ENCODE data around the gene PTGER4.

Gene PTGER4

DNA sequence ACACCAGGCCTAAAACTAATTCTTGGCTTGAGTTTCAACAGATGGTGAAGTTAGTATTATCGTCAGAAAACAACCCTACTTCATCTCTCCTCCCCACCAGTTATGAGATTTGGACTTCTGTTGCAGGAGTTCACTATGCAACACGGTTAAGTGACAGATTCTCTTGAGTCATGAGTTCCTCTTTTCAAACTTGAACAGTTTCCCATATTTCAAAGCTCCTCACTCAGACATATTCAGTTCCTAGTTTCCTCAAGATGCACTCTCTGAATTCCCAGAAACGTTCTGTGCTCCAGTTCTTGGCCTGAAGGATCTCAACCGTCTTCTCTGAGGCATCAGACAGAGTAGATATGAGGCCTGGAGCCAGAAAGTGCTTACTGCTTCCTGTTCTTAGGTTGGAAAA is 7.3 kb upstream of the PTGER4 start:
- no peak for DNase-seq

DNA sequence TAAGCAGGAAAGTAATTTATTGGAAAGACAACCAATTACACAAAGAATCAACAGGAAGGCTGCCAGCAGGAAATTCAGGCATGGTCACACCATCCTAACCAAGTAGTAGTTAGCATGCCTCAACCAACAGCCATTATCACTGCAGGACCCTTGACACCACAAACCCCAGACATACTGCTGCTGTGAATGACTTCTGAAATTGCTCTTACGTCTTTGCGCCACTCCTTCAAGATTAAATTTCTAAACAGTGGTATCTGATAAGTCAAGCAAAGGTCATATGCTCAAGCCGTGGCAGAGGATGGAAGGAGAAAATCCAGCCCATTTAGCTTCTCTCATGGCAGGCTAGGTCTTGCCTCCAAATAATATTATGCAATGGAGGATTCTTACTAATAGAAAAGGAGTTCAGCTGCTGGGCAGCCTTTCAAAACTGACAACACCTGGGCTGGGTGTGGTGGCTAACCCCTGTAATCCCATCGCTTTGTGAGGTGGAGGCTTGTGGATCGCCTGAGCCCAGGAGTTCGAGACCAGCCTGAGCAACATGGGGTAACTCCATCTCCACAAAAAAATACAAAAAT is 5.0 kb upstream of the PTGER4 start:
- no peak for DNase-seq

DNA sequence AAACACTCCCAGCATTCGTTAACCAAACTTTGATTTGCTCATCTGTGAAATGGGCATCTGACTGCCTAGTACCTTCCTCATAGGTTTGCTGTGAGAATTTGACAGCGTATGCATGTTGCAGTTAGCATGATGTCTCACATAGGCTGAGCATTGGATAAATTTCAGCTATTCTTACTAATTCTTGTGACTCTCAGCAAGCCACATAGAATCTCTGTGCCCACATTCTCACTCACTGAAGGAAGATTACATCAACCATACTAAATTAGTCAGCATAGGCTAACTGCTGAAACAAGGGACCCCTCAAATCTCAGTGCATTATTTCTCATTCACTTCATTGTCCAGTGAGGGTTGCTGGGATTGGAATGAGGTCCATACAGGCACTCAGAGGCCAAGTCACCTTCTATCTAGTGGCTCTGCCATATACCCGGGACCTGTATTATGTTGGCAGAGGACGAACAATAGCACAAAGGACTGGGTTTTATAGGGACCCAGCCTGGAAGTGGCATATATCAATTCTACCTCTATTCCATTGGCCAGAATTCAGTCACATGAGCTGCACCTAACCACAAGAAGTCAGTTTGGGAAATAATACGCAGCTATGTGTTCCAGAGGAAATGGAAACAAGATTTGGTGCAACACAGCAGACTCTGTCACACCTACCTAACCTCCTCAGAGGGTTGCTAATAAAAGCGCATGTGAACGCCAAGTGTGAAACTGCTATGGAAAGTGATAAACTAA is 4.2 kb upstream of the PTGER4 start:
- no peak for DNase-seq

DNA sequence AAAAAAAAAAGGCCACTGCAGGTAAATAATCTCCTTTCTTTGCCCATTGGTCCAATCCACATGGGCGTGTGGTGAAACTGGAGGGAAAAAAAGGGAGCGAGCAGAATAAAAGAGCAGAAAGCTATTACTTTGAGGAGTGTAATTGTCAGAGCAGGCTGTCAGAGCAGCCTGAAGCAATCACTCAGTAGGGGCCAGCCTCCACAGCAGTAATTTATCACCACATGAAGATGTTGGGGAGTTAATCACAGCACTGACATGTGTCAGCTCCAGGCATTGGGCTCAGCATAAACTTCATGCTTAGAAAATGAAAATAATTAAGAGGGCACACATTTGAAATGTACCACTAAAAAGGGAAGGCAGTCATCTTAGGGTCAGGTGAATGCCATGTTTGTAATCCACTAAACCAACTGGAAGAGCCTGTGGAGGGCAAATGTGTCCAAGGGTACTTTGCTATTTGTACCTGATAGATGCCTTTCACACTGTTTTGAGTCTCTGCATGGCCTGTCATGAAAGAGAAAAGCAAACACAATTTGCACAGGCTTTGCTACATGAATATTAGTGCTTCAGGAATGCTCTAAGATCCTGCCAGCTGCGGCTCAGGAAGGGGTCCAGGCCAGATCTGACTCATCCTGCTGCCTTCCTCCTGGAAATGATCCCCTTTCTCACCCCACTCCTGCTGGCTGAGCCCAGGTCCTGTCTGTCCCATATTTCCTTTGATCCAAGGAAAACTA is 2.9 kb upstream of the PTGER4 start:
- peak; percentile 77 for DNase-seq

DNA sequence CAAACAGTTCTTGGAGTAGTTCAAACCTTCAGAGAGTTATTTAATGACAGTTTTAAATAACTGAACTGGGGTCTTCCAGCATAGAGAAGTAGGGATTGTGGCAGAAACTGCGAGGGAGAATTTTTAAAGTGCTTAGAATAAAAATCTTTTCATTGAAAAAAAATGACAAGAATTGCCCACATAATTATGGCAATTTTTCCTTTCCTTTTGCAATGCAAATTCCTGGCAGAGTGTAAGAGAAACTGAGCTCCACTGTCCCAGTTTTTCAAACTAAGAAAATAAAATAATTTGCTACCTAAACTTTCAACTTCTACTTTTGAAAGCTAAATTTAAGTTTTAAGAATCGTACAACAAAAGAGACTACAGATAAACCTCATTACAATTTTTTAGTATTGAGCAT is 2.3 kb upstream of the PTGER4 start:
- DNase-seq: no peak

DNA sequence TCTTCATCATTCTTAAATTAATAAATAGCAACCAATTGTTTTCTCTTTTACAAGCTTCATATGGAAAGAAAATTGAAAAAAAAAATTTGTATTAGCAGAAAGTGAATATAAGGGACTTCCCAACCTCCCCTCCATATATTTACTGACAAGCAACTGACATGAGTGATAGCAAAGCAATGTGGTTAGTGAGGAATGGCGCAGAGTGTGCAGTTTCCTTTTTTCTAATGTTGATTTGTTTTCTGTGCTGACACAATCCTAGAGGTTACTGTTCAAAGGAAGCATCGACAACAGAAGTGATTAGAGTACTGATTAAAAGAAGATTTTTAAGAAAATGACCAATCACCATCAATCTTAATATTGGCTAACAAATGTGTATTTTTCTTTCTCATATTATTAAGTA is 1.7 kb upstream of the PTGER4 start:
- DNase-seq: no peak

DNA sequence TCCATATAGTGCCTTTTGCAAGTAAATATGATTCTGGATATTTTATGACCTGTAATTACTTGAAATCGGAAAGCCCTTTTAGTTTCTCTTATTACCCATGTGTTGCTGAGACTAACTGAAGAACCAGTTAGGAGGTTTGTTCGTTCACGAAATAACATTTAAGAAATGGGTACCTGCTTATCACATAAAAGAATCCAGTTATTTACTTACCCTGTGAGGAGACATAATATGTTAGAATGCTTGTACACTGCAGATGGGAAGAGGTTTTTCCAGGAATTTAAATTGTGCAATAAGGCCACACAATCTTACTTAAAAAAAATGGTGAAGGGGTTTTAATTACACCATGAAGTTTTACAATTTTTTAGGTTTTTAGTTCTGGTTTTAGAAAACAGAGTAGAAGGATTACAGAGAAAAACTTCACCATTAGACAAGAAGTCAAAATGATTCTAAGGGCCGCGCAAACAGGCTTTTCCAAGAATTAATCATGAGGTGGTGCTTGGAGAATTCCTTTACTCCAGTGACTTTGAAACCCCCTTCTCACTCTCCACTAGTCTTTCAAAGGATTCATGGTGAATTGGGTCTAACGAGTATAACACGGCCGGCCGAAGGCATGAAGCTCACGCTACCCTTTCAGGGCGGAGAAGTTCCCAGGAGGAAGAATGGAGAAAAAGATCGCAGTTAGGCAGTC is 1.1 kb upstream of the PTGER4 start:
- peak; percentile 19 for DNase-seq

DNA sequence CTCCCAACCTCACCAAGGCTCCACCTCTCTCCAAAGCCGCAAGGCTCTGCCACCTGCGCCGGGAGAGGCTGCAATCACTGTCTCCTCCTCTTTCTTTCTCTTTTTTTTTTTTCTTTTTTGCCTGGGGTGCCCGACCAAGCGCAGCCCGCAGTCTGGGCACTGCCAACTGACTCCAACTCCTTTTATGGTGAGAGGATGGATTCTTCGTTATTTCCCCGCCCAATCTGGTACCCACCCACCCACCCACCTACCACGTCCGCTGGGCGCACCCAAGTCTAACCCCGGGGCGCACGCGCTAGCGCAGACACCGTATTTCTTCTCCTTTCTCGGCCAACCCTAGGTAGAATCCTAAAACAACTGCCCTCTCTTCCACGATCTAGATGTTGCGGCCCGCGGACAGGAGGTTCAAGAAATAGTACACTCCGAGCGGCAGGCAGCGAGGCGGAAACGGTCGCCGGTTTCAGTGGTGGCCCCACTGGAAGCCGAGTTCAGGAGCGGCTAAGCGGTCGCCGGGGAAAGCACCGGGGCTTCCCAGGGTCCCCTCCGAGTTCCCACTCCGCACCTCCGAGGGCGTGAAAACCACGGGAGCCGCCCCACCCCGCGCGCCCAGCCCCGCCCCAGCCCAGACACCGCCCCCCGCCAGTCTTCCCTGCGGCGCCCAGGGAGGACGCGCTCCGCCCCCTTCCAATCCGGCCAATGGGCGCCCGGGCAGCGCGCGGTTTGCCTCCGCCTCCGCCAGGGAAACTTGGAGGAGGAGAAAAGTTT is 385 bp upstream of the PTGER4 start:
- peak; percentile 87 for DNase-seq

GRCh38 chr5:40680741-40681362 is 1.1 kb downstream of the PTGER4 start:
- no peak for DNase-seq

DNA sequence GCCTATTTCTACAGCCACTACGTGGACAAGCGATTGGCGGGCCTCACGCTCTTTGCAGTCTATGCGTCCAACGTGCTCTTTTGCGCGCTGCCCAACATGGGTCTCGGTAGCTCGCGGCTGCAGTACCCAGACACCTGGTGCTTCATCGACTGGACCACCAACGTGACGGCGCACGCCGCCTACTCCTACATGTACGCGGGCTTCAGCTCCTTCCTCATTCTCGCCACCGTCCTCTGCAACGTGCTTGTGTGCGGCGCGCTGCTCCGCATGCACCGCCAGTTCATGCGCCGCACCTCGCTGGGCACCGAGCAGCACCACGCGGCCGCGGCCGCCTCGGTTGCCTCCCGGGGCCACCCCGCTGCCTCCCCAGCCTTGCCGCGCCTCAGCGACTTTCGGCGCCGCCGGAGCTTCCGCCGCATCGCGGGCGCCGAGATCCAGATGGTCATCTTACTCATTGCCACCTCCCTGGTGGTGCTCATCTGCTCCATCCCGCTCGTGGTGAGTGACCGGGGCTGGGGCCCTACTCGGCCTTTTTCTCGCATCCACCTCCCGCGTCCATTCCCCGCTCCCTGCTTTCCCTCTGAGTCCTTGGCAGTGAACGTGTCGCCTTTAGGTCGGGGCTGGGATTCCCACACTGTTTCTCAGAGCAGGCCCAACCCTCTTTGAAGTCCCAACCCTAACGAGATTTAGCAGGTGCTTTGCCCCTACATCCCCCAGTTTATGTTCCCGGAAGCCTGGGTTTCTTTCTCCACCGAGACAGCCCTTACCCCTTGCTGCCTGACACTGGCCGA is 1.8 kb downstream of the PTGER4 start:
- no peak for DNase-seq

DNA sequence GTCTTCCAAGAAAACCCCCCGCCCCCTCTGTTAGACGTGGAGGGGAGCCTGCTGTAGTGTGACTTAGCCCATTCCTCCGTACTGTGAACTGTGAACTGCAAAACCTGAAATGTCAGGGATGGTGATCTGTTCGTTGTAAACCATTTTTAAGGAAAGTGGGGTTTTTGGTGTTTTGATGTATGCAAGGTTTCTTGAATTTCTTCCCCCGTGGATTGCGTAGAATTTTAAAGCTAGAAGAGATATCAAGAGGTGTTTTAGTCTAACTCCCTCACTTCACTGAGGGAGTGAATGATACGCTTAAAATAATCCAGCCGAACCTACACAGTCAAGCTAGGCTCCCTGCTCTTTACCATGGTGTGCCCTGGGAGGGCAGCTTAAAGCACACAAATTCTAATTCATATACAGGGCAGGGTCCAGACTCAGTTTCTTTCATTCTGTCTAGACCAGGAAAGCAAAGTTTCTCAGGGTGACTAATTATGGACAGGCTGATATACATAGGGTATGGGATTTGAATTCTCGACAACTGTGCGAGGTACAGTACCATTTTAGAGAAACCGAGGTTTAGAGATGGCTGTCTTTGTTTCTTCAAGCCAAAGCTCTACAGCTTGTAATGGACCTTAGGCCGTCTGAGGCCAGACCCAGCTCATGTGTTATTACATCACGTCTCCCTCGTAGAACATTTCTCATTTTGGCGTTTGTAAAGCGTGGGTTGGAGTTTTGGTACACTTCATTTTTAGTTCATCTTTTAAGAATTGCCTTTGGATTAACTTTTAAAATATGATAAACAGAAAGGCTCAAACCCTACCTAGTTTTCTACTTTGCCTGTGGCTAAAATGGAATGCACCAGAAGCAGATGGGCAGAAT is 2.7 kb downstream of the PTGER4 start:
- no peak for DNase-seq

GRCh38 chr5:40683305-40683704 is 3.6 kb downstream of the PTGER4 start:
- DNase-seq: no peak

GRCh38 chr5:40685193-40685592 is 5.5 kb downstream of the PTGER4 start:
- no peak for DNase-seq

DNA sequence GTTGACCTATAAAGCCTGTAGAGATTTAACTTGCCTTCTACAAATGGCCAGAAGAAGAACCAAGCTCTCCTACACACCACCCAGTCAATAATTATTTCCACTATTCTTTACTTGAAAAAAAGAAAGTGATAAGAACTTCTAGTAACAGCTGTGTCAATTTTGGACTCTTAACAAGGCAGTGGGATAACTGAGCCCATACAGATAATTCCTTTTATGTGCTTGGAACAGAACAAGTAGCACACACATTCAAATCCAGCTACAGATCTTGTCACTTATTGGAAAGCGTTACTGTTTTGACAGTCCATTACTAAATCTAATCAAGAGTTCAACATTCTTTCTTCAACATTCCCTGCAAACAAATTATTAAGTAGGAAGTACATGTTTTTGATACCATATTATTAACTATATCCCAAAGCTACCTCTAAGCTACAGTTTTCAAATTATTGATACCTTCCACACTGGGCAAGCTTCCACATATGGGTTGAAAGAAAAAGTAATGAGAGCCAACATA is 6.3 kb downstream of the PTGER4 start:
- no peak for DNase-seq

DNA sequence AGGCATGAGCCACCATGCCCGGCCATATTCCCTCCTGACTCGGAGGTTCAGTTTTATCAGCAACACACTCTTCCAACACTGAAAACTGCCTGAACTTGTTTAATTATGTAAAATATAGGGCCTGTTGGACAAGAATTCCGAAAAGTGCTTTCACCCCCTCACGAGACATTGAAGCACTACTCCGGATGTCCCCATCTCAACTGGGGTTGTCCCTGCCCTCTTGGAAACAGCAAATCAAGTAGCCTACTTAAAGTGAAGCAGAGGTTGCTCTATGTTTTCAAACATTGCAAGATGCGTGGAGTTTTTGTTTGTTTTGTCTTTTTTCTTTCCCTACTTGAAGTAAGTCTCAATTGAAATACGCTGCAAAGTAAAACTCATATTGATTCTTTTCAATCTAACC is 7.6 kb downstream of the PTGER4 start:
- no peak for DNase-seq

- DNase-seq: peak; percentile 83
Measured at GRCh38 chr5:40688127-40688761, 8.5 kb downstream of the PTGER4 start.

GRCh38 chr5:40688996-40689395 is 9.3 kb downstream of the PTGER4 start:
- no peak for DNase-seq

DNA sequence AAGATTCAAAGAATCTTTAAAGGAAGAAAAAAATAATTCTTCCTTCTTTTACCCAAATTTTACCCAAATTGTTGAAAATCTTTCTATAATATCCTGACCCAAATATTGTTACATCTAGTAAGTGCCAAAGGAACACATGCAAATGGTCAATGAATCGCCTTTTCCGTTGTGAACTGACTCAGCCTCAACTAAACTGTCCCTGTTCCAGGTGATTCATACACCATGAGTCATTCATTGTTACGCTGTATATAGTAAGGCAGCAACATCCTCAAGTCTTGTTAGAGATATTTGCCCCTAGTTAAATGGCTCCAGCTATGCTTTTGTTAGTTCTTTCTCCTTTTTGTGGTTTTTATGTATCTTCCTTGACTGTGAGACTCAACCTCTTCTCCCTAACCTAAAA is 9.7 kb downstream of the PTGER4 start:
- DNase-seq: peak; percentile 93

GRCh38 chr5:40690267-40690666 is 10.6 kb downstream of the PTGER4 start:
- no peak for DNase-seq

- DNase-seq: no peak
Measured at GRCh38 chr5:40691894-40692293, 12.2 kb downstream of the PTGER4 start.

Data from fibroblast of skin of right quadriceps (primary cell).